H1 (cell line): ENCODE measurements around the gene ABHD17B. TPM values are rescaled to one million over a fixed set of nuclear protein-coding genes. Genes with fewer than 3 reads are reported as not detected.

ENCODE experiments used
- CTCF ChIA-PET: fragments of 300-600 bp; sonication (Branson Sonifier 250); formaldehyde crosslinking; loops from one replicate; lab custom pipeline; 2021; ENCODE audit not compliant: partially characterized antibody; lab: Charles Lee
- POLR2A ChIA-PET: fragments of 300-600 bp; sonication (Branson Sonifier 250); formaldehyde crosslinking; loops from one replicate; lab custom pipeline; 2021; ENCODE audit warnings: inconsistent platforms; ENCODE audit not compliant: partially characterized antibody; lab: Charles Lee
- DNase-seq, 2 experiments: peaks; one replicate each; pipeline versions ENCODE4 v3.0.0 to v3.0.0-alpha.2; 2010 to 2022; ENCODE audit warnings: low spot score in 2 of 2, low read depth in 1 of 2, mixed read lengths in 1 of 2
- FAIRE-seq: peaks from 2 replicates; lab custom pipeline; 2011; peaks lifted over from hg19 to GRCh38; lab: Jason Lieb, UNC
- H2AFZ ChIP-seq: 2 replicates; pipeline ENCODE4 v1.8.1; 2012; ENCODE audit warnings: low read length, inconsistent platforms
- H2AK5ac ChIP-seq: 2 replicates; pipeline ENCODE4 v1.6.1; 2013; ENCODE audit warnings: low read depth, low read length
- H2BK120ac ChIP-seq: replicated peaks from 2 replicates; pipeline ENCODE3; 2013; ENCODE audit warnings: low read depth, low read length, inconsistent platforms
- H2BK12ac ChIP-seq: 2 replicates; pipeline ENCODE4 v1.6.1; 2013; ENCODE audit warnings: low read depth, low read length
- H2BK15ac ChIP-seq: 2 replicates; pipeline ENCODE4 v1.6.1; 2013; ENCODE audit warnings: low read length
- H2BK20ac ChIP-seq: 2 replicates; pipeline ENCODE4 v1.6.1; 2013; ENCODE audit warnings: low read length
- H2BK5ac ChIP-seq: 2 replicates; pipeline ENCODE4 v1.6.1; 2013; ENCODE audit warnings: low read depth, low read length
- H3K14ac ChIP-seq: 2 replicates; pipeline ENCODE4 v1.6.1; 2013; ENCODE audit warnings: inconsistent platforms; ENCODE audit not compliant: insufficient read length
- H3K18ac ChIP-seq: 2 replicates; pipeline ENCODE4 v1.6.1; 2013; ENCODE audit warnings: low read length; ENCODE audit errors: extremely low read depth
- H3K23ac ChIP-seq: 2 replicates; pipeline ENCODE4 v1.6.1; 2013; ENCODE audit warnings: inconsistent platforms; ENCODE audit not compliant: insufficient read length
- H3K23me2 ChIP-seq: 2 replicates; pipeline ENCODE4 v1.6.1; 2013; ENCODE audit warnings: low read depth, low read length
- H3K27ac ChIP-seq: 2 replicates; pipeline ENCODE4 v1.6.1; 2011; ENCODE audit warnings: low read depth, low read length, inconsistent platforms
- H3K27me3 ChIP-seq, 4 experiments: replicated peaks in 1 of 4; 1 replicate in 1 of 4; 2 replicates in 3 of 4; pipeline versions ENCODE4 v1.6.1 to v1.8.1; 2011 to 2013; ENCODE audit warnings: low read length in 3 of 4, mild to moderate bottlenecking in 3 of 4, inconsistent platforms in 2 of 4, mixed read lengths in 2 of 4, moderate library complexity in 1 of 4; ENCODE audit not compliant: control insufficient read depth in 3 of 4, insufficient read depth in 3 of 4; ENCODE audit errors: extremely low read depth in 1 of 4
- H3K36me3 ChIP-seq, 4 experiments: 2 replicates each; pipeline versions ENCODE4 v1.6.1 to v1.8.1; 2011 to 2013; ENCODE audit warnings: mild to moderate bottlenecking in 4 of 4, low read length in 3 of 4, moderate library complexity in 2 of 4, control low read depth in 1 of 4, inconsistent platforms in 1 of 4; ENCODE audit not compliant: insufficient read depth in 4 of 4, control insufficient read depth in 2 of 4
- H3K4ac ChIP-seq: replicated peaks from 2 replicates; pipeline ENCODE3; 2013; ENCODE audit warnings: low read length, low read depth, mixed read lengths, inconsistent platforms; ENCODE audit not compliant: insufficient read length
- H3K4me1 ChIP-seq, 4 experiments: replicated peaks in 1 of 4; 1 replicate in 1 of 4; 2 replicates in 3 of 4; pipeline versions ENCODE4 v1.6.1 to v1.8.1; 2011 to 2013; ENCODE audit warnings: low read length in 3 of 4, inconsistent platforms in 2 of 4, mixed read lengths in 1 of 4; ENCODE audit not compliant: insufficient read depth in 4 of 4, control insufficient read depth in 3 of 4
- H3K4me2 ChIP-seq, 2 experiments: 2 replicates each; pipeline versions ENCODE4 v1.6.1 to v1.8.1; 2011 to 2013; ENCODE audit warnings: low read depth in 2 of 2, low read length in 2 of 2, control low read depth in 1 of 2, inconsistent platforms in 1 of 2, mild to moderate bottlenecking in 1 of 2; ENCODE audit not compliant: insufficient read depth in 1 of 2
- H3K4me3 ChIP-seq, 4 experiments: fragments of 200-600, 300-600 bp in 1 of 4; sonication (generic), shearing (Covaris generic), sonication (Bioruptor Twin) in 1 of 4; 2 replicates each; pipeline versions ENCODE4 v1.5.1 to v1.8.1; 2011 to 2016; ENCODE audit warnings: low read length in 4 of 4, low read depth in 3 of 4, control low read depth in 2 of 4, inconsistent platforms in 2 of 4, mild to moderate bottlenecking in 2 of 4, mixed read lengths in 1 of 4, moderate library complexity in 1 of 4; ENCODE audit not compliant: insufficient read depth in 2 of 4; ENCODE audit errors: extremely low read depth in 1 of 4
- H3K56ac ChIP-seq: replicated peaks from 2 replicates; pipeline ENCODE3; 2013; ENCODE audit warnings: low read depth, mild to moderate bottlenecking, mixed read lengths, low read length, inconsistent platforms; ENCODE audit not compliant: insufficient read length
- H3K79me1 ChIP-seq: 2 replicates; pipeline ENCODE4 v1.6.1; 2013; ENCODE audit warnings: low read depth, low read length, control low read depth
- H3K79me2 ChIP-seq, 2 experiments: 2 replicates each; pipeline versions ENCODE4 v1.6.1 to v1.8.1; 2012 to 2013; ENCODE audit warnings: low read length in 2 of 2, mild to moderate bottlenecking in 2 of 2, inconsistent platforms in 1 of 2; ENCODE audit not compliant: insufficient read depth in 2 of 2, control insufficient read depth in 1 of 2
- H3K9ac ChIP-seq, 4 experiments: replicated peaks in 1 of 4; 1 replicate in 1 of 4; 2 replicates in 3 of 4; pipeline versions ENCODE4 v1.6.1 to v1.8.1; 2011 to 2013; ENCODE audit warnings: low read depth in 3 of 4, low read length in 3 of 4, control low read depth in 2 of 4, mild to moderate bottlenecking in 2 of 4, moderate library complexity in 2 of 4, inconsistent platforms in 1 of 4; ENCODE audit errors: extremely low read depth in 1 of 4
- H3K9me3 ChIP-seq, 2 experiments: 2 replicates each; pipeline versions ENCODE4 v1.6.1 to v1.8.1; 2012 to 2013; ENCODE audit warnings: mild to moderate bottlenecking in 2 of 2, moderate library complexity in 2 of 2, control low read depth in 1 of 2, inconsistent platforms in 1 of 2, low read depth in 1 of 2, low read length in 1 of 2, mixed read lengths in 1 of 2; ENCODE audit not compliant: insufficient read depth in 2 of 2
- H4K20me1 ChIP-seq, 2 experiments: replicated peaks in 1 of 2; 2 replicates each; pipeline versions ENCODE3 to v1.8.1; 2011 to 2013; ENCODE audit warnings: inconsistent platforms in 2 of 2, low read length in 2 of 2, mild to moderate bottlenecking in 1 of 2; ENCODE audit not compliant: insufficient read depth in 2 of 2, control insufficient read depth in 1 of 2
- H4K5ac ChIP-seq: 2 replicates; pipeline ENCODE4 v1.6.1; 2013; ENCODE audit warnings: low read length, low read depth, mixed read lengths, inconsistent platforms; ENCODE audit not compliant: insufficient read length
- H4K8ac ChIP-seq: 2 replicates; pipeline ENCODE4 v1.8.0; 2013; ENCODE audit warnings: mild to moderate bottlenecking, moderate library complexity, low read length, inconsistent platforms; ENCODE audit not compliant: insufficient read depth; ENCODE audit errors: extremely low read depth
- H4K91ac ChIP-seq: replicated peaks from 2 replicates; pipeline ENCODE3; 2013; ENCODE audit warnings: low read length, mixed read lengths, inconsistent platforms; ENCODE audit not compliant: insufficient read length
- GABPA ChIP-seq: IDR thresholded peaks from 2 replicates; pipeline ENCODE4 v1.6.1; 2011; ENCODE audit warnings: mild to moderate bottlenecking, low read length, moderate library complexity, borderline replicate concordance; ENCODE audit not compliant: insufficient read depth
- ZNF274 ChIP-seq: IDR thresholded peaks from 2 replicates; pipeline ENCODE4 v1.7.0; 2012; ENCODE audit warnings: low read length, borderline replicate concordance; ENCODE audit errors: extremely low read depth
- WGBS, 2 experiments: shearing (Covaris generic) in 1 of 2; methylation state at CpG; one replicate each; pipeline versions ENCODE4 v1.1.6 to v1.1.7; 2013 to 2015; ENCODE audit warnings: low lambda C conversion rate in 2 of 2, mixed read lengths in 2 of 2, inconsistent platforms in 1 of 2, low coverage in 1 of 2, missing lambda C conversion rate in 1 of 2; ENCODE audit not compliant: insufficient replicate concordance in 2 of 2, insufficient coverage in 1 of 2, insufficient read length in 1 of 2; ENCODE audit errors: extremely low coverage in 1 of 2, missing lambda C conversion rate in 1 of 2; 5-methylcytosine and 5-hydroxymethylcytosine counted together
- polyA plus RNA-seq, 7 experiments: library from polyadenylated mRNA; depleted of rRNA in 3 of 7; stranded (reverse) in 5 of 7; unstranded in 2 of 7; fragments of >200 nt in 5 of 7; fragments of 200-250 nt in 2 of 7; gene quantifications; 1 replicate in 5 of 7; 2 replicates in 1 of 7; 4 replicates in 1 of 7; pipeline versions ENCODE4 v1.2.1 to v1.2.3, GENCODE V29; 2011 to 2013; ENCODE audit warnings: missing spikeins in 2 of 7, mixed read lengths in 2 of 7
- total RNA-seq: library from RNA; stranded (reverse); fragmentation: NEBNext Ultra II Directional; extraction: Animal tissue kit (Norgen Biotek cat#: 25700); gene quantifications from 2 replicates; pipeline ENCODE4 v1.2.1, GENCODE V29; 2021

ABHD17B gene
- total and polyA plus RNA-seq, 2 of the 8 experiments (the other 6 are each of a cell fraction or from before 2014, with no cell fraction given): 37.2 to 60.8 TPM

DNA sequence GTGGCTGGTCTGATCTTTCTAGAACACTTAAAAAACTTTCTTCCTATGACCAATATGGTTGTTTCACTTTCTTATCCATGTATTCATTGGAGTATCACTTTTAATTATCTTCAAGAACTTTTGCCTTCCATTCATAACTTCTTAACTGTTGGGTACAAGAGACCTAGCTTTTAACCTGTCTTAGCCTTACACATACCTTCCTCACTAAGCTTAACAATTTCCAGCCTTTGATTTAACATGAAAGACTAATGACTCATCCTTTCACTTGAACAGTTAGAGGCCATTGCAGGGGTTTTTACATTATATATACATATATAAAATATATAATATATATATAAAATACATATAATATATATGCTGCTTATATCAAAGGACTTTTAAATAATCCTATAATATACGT is 57.9 kb downstream of the ABHD17B start:
- no peak overlapping the region for H3K56ac ChIP-seq
- no peak overlapping the region for H3K9ac ChIP-seq
- no peak overlapping the region for H3K4me2 ChIP-seq
- no peak overlapping the region for H3K14ac ChIP-seq
- no peak overlapping the region for H2AFZ ChIP-seq
- DNase-seq: no peak
- no peaks in the 10 kb centered on the region for H3K4me1 ChIP-seq
- CTCF ChIA-PET: interaction anchor here (1.0 to 2.0 kb wide), 3 partner anchors 15 to 171 kb away, joined by 5 to 8 read pairs (median 5); no protein-coding TSS in a partner anchor
- WGBS, 2 experiments: 94% methylated on average over 1 of the region's 1 CpG; no CpG with 5 or more reads in 1 of the 2 experiments
- no peak overlapping the region for H2BK20ac ChIP-seq
- no peak overlapping the region for H2BK5ac ChIP-seq
- POLR2A ChIA-PET: interaction anchor here (2.0 kb wide), 1 partner anchor 58 kb away, joined by 6 read pairs; the partner anchor contains the start of genes ABHD17B and C9orf85
- H3K9me3 ChIP-seq: no peaks in the 10 kb centered on the region
- no peak for TF ChIP-seq ZNF274
- no peak for TF ChIP-seq GABPA
- no peak overlapping the region for H2BK120ac ChIP-seq
- H2BK12ac ChIP-seq: no peak overlapping the region
- H4K5ac ChIP-seq: no peak overlapping the region
- no peak overlapping the region for H4K91ac ChIP-seq
- H3K23me2 ChIP-seq: no peaks in the 10 kb centered on the region
- H3K79me1 ChIP-seq: no peaks in the 10 kb centered on the region
- no peak overlapping the region for H2AK5ac ChIP-seq
- H3K4ac ChIP-seq: no peak overlapping the region
- H3K27me3 ChIP-seq: no peaks in the 10 kb centered on the region
- no peak overlapping the region for H2BK15ac ChIP-seq
- no peak overlapping the region for H3K27ac ChIP-seq
- no peaks in the 10 kb centered on the region for H3K79me2 ChIP-seq
- H3K4me3 ChIP-seq: no peak overlapping the region
- no peak overlapping the region for H3K18ac ChIP-seq
- H4K8ac ChIP-seq: no peak overlapping the region
- H4K20me1 ChIP-seq: no peaks in the 10 kb centered on the region
- H3K23ac ChIP-seq: no peak overlapping the region
- no peaks in the 10 kb centered on the region; a peak in 2 of 8 replicates for H3K36me3 ChIP-seq
- FAIRE-seq: no peak
